Measurements from ENCODE around the gene GALNTL6.
"Not testable (repeated sequence)": the region's sequence is repeated elsewhere in the genome, so short reads cannot be mapped to it uniquely, and the experiment has no call there.

Gene GALNTL6

GRCh38 chr4:173001571-173001970, 1188.4 kb downstream of the GALNTL6 start:
- DNase-seq = no peak

GRCh38 chr4:173002830-173003561, 1189.8 kb downstream of the GALNTL6 start:
- DNase-seq = no peak

- DNase-seq = no peak
Measured at GRCh38 chr4:173005912-173006633, 1192.9 kb downstream of the GALNTL6 start.

- DNase-seq = no peak
Measured at GRCh38 chr4:173008436-173008835, 1195.2 kb downstream of the GALNTL6 start.

- DNase-seq = no peak
Measured at GRCh38 chr4:173009129-173009823, 1196.1 kb downstream of the GALNTL6 start.

GRCh38 chr4:173012608-173013007, 1199.4 kb downstream of the GALNTL6 start:
- DNase-seq = no peak

- peak; percentile 56 for DNase-seq
Measured at GRCh38 chr4:173013232-173013930, 1200.2 kb downstream of the GALNTL6 start.

GRCh38 chr4:173014113-173014558, 1200.9 kb downstream of the GALNTL6 start:
- no peak for DNase-seq

- no peak for DNase-seq
Measured at GRCh38 chr4:173014836-173015235, 1201.6 kb downstream of the GALNTL6 start.

- no peak for DNase-seq
Measured at GRCh38 chr4:173017802-173018201, 1204.6 kb downstream of the GALNTL6 start.

- no peak for DNase-seq
Measured at GRCh38 chr4:173018446-173018845, 1205.2 kb downstream of the GALNTL6 start.

GRCh38 chr4:173019664-173020063, 1206.5 kb downstream of the GALNTL6 start:
- DNase-seq = no peak

- DNase-seq = not testable (repeated sequence)
Measured at GRCh38 chr4:173021746-173022573, 1208.8 kb downstream of the GALNTL6 start.

- no peak for DNase-seq
Measured at GRCh38 chr4:173024203-173024602, 1211.0 kb downstream of the GALNTL6 start.

GRCh38 chr4:173025131-173025530, 1211.9 kb downstream of the GALNTL6 start:
- peak; percentile 40 for DNase-seq

GRCh38 chr4:173037242-173037641, 1224.0 kb downstream of the GALNTL6 start:
- DNase-seq = no peak

- no peak for DNase-seq
Measured at GRCh38 chr4:173038192-173038896, 1225.1 kb downstream of the GALNTL6 start.

GRCh38 chr4:173039617-173040577, 1226.7 kb downstream of the GALNTL6 start:
- DNase-seq = no peak

GRCh38 chr4:173041482-173041881, 1228.3 kb downstream of the GALNTL6 start:
- DNase-seq = no peak

GRCh38 chr4:173042139-173042538, 1228.9 kb downstream of the GALNTL6 start:
- DNase-seq = not testable (repeated sequence)

Data from CD4-positive, alpha-beta T cell treated with Interleukin-6 for 4 hours (primary cell).